ENCODE results near the gene CLEC5A. TPM values are rescaled to one million over a fixed set of nuclear protein-coding genes. Genes with fewer than 3 reads are reported as not detected.
A peak's percentile ranks its signal among the peaks of the same experiment; 100 is the strongest.

CLEC5A gene
- total RNA-seq (1 to 10 TPM in 5 of 9 donors, under 1 TPM in 3, not detected in 1; 0.17 to 5.8 (median 2.0) TPM), polyA plus RNA-seq (1 to 10 TPM; 1.1 to 3.1 (median 1.7) TPM)
- long read RNA-seq, donor 1 = 0 reads
- long read RNA-seq, donor 2 = 0 reads
- long read RNA-seq, donor 3 = 0 reads
- long read RNA-seq, donor 4 = 0 reads
- long read RNA-seq, donor 5, partial matches to known transcripts = 0 of 2 reads
- long read RNA-seq, donor 5, other reads (novel, unspliced or antisense) = 2 of 2 reads
- long read RNA-seq, donor 6, partial matches to known transcripts = 0 of 2 reads
- long read RNA-seq, donor 6, other reads (novel, unspliced or antisense) = 0 of 2 reads
- long read RNA-seq, donor 7 = 0 reads
- long read RNA-seq, donor 8 = 0 reads
- long read RNA-seq, donor 9 = 0 reads
- long read RNA-seq, donor 10 = 0 reads

DNA sequence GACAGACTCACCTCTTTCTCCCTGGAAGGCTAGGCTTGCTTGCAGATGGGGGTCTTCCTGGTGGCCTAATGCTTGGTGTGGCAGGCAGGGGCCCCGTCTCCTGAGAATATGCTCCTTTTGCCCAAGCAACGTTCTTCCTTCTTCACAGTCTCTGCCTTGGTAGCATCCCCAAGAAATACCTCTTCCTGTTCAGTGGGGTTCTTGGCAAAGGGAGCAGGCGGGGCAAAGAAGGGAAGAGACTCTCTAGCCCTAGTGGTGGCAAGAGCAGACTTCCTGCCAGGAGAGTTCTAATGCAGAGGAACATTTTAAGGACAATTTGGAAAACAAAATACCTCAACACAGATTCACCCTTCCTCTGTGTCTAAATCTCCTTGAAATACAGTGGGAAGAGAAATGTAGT, at the start of gene CLEC5A:
Gene CLEC5A (minus strand): TSS at position 179 of the 400 bp plus-strand sequence. CDS start 682 bp downstream, outside the sequence.
- whole genome bisulfite sequencing, 4 donors = 55 to 72% (median 65%) methylated on average over 3 of the region's 3 CpGs
- H3K4me1 ChIP-seq (replicated peaks in 1 of 2) = no peaks in the 10 kb centered on the region
- no peak for TF ChIP-seq POLR2A (IDR thresholded peaks at IDR 0.05)
- TF ChIP-seq, protein P1, sequence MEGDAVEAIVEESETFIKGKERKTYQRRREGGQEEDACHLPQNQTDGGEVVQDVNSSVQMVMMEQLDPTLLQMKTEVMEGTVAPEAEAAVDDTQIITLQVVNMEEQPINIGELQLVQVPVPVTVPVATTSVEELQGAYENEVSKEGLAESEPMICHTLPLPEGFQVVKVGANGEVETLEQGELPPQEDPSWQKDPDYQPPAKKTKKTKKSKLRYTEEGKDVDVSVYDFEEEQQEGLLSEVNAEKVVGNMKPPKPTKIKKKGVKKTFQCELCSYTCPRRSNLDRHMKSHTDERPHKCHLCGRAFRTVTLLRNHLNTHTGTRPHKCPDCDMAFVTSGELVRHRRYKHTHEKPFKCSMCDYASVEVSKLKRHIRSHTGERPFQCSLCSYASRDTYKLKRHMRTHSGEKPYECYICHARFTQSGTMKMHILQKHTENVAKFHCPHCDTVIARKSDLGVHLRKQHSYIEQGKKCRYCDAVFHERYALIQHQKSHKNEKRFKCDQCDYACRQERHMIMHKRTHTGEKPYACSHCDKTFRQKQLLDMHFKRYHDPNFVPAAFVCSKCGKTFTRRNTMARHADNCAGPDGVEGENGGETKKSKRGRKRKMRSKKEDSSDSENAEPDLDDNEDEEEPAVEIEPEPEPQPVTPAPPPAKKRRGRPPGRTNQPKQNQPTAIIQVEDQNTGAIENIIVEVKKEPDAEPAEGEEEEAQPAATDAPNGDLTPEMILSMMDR (IDR thresholded peaks at IDR 0.05) = no peak
- H3K36me3 ChIP-seq (replicated peaks in 1 of 2) = no peaks in the 10 kb centered on the region
- H3K4me3 ChIP-seq = peak within 1 kb of the TSS in 1 of 4 donors; percentile 23
- no peak within 1 kb of the TSS for H3K27ac ChIP-seq
- intact Hi-C loops (cut with DNase I) = no loop called here
- no peaks in the 10 kb centered on the region for H3K9me3 ChIP-seq (replicated peaks in 1 of 3)
- no peaks in the 10 kb centered on the region for H3K27me3 ChIP-seq
- no peak for DNase-seq

DNA sequence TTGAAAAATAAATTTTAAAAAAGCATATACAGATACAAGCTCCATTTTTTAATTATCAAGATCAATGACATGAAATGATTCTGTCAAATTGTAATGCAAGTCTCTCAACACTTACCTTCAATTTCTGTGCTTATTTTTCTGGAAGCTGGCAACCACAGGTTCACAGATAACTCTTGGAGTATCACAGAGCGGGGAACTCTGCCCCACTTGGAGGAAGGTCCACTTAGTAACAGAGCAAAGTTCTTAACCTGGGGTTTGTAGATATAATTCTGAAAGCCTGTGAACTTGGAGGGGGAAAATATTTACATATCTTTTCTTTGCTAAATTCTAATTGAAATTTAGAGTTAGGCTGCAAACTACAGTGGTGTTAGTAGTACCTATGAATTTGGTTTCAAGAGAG, 46.6 kb upstream of the CLEC5A start:
- H3K4me3 ChIP-seq = no peak overlapping the region
- 89 to 100% (median 90%) methylated on average over 1 of the region's 1 CpG for WGBS, 4 donors
- DNase-seq = no peak
- H3K36me3 ChIP-seq (replicated peaks in 1 of 2) = no peaks in the 10 kb centered on the region
- no peak for TF ChIP-seq POLR2A (IDR thresholded peaks at IDR 0.05)
- TF ChIP-seq, protein P1 (IDR thresholded peaks at IDR 0.05) = no peak
- H3K4me1 ChIP-seq (replicated peaks in 1 of 2) = no peaks in the 10 kb centered on the region
- no peak overlapping the region for H3K27ac ChIP-seq
- H3K27me3 ChIP-seq = no peaks in the 10 kb centered on the region
- intact Hi-C loops (cut with DNase I) = no loop called here
- no peaks in the 10 kb centered on the region for H3K9me3 ChIP-seq (replicated peaks in 1 of 3)

DNA sequence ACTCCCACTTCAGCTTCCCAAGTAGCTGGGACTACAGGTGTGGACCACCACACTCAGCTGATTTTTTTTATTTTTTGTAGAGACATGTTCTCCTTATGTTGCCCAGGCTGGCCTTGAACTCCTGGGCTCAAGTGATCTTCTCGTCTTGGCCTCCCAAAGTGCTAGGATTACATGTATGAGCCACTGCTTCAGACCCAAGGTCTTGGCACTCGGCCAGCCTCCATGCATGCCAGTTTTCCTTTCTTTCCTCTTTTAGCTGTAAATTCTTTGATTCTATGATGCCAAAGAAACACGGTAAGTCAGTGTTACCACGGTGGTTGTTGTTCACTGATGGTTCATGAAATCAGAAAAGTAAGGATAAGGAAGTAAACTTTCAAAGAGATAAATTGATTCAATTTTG, 45.9 kb upstream of the CLEC5A start:
- TF ChIP-seq, protein P1 (IDR thresholded peaks at IDR 0.05) = no peak
- TF ChIP-seq POLR2A (IDR thresholded peaks at IDR 0.05) = no peak
- Histone ChIP-seq H3K27me3 (no peaks in the 10 kb centered on the region), H3K9me3 (replicated peaks in 1 of 3) (no peaks in the 10 kb centered on the region), H3K4me1 (replicated peaks in 1 of 2) (no peaks in the 10 kb centered on the region), H3K4me3 (no peak overlapping the region), H3K27ac (no peak overlapping the region), H3K36me3 (replicated peaks in 1 of 2) (no peaks in the 10 kb centered on the region)
- intact Hi-C loops (cut with DNase I) = no loop called here
- 45 to 52% (median 51%) methylated on average over 4 of the region's 4 CpGs for WGBS, 4 donors
- no peak for DNase-seq

DNA sequence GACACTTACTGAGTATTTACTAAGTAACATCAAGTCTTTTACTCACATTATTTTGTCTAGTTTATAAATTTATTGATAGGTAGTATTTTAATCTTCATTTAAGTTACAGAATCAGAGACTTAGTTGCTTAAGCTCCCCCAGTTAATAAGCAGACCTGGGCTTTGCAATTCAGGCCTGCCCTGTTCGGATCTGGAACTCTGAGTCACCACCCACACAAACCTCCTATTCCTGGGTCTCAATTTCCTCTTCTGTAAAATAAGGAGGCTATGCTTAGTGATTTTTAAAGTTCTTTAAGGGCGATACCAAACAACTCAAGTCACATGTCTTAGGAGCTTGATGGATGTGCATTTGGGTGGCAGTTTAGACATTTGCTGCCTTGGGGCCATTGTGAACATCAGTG, 45.4 kb upstream of the CLEC5A start:
- TF ChIP-seq, protein P1 (IDR thresholded peaks at IDR 0.05) = no peak
- no peak for TF ChIP-seq POLR2A (IDR thresholded peaks at IDR 0.05)
- intact Hi-C loops (cut with DNase I) = no loop called here
- WGBS, 4 donors = 59 to 77% (median 65%) methylated on average over 2 of the region's 2 CpGs
- no peak overlapping the region for H3K4me3 ChIP-seq
- H3K27me3 ChIP-seq = no peaks in the 10 kb centered on the region
- no peaks in the 10 kb centered on the region for H3K9me3 ChIP-seq (replicated peaks in 1 of 3)
- DNase-seq = no peak
- H3K27ac ChIP-seq = no peak overlapping the region
- no peaks in the 10 kb centered on the region for H3K36me3 ChIP-seq (replicated peaks in 1 of 2)
- H3K4me1 ChIP-seq (replicated peaks in 1 of 2) = no peaks in the 10 kb centered on the region

Data from adrenal gland (tissue), 19 donors.